IPS-NIHi7 (cell line): ENCODE results near the gene GBF1.

Source experiments
- DNase-seq: peaks from one replicate; pipeline ENCODE4 v3.0.0; 2012; ENCODE audit warnings: mixed read lengths; ENCODE audit errors: extremely low spot score

GBF1 gene

DNA sequence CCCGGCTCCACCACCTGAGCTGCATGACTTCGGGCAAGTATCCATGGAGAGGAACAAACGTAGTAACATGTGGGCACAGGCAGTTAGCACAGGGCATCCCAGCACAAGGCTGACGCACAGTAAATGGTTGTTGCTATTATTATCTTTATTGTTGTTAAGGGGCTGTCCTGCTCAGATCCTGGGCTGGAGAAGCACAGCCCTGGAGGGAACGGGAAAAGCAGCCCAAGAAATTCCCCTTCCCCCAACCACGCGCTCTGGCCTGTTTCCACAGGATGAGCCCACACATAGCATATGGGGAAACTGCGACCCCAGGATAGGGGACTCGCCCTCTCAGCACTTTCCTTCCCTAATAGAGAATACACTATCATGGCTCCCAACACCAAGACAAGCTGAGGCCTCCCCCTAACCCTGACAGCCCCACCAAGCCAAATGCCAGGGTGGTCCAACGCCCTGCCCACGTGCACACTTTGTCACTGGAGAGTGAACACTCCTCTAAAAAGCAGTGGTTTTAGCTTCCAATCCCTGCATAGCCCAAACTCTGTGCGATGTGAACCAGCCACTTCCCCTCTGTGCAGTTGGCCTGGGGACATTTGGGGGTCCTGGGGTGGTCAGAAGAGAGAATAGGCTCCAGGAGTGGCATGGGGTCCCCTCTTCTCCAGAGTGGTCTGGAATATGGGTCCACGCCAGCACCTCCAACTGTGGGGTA is 162.2 kb downstream of the GBF1 start:
- DNase-seq: no peak

- no peak for DNase-seq
Observed at GRCh38 chr10:102408131-102408727, 162.9 kb downstream of the GBF1 start.

DNA sequence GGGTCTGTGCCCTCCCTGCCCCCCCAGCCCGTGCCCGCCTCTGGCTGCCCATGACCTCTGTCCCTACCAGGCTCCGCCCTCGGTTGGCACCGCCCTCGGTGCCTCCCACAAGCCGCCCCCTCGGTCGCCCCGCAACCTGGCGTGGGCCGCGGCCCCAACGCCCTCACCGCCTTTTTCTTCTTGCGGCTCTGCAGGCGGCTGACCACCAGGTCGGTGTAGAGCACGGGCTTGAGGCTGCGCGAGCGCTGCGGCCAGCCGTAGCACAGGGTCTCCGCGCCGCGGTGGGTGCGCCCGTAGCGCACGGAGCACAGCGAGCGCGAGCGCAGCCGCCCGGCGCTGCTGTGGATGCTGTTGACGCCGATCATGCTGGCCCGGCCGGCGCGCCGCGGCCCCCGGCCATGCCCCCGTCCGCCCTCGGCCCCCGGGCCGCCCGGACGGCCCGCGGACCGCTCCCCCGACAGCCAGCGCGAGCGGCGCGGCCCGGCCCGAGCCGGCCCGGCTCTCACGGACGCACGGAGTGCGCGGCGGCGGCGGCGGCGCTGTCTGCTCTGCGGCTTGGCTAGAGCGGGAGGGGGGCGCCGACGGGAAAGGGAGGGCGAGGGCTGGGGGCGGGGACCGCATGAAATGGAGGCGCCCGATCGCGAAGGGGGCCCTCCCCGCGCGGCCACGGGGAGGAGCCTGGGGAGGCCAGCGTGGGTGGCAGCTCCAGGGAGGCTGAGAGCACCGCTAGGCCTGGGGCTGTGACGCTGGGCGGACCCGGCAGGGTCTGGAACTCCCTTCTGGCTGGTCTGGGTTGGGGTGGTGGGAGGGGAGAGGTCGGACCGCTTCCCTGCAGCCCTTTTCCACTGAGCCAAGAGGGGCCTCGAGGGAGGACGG is 163.6 kb downstream of the GBF1 start:
- DNase-seq: peak; percentile 50

DNA sequence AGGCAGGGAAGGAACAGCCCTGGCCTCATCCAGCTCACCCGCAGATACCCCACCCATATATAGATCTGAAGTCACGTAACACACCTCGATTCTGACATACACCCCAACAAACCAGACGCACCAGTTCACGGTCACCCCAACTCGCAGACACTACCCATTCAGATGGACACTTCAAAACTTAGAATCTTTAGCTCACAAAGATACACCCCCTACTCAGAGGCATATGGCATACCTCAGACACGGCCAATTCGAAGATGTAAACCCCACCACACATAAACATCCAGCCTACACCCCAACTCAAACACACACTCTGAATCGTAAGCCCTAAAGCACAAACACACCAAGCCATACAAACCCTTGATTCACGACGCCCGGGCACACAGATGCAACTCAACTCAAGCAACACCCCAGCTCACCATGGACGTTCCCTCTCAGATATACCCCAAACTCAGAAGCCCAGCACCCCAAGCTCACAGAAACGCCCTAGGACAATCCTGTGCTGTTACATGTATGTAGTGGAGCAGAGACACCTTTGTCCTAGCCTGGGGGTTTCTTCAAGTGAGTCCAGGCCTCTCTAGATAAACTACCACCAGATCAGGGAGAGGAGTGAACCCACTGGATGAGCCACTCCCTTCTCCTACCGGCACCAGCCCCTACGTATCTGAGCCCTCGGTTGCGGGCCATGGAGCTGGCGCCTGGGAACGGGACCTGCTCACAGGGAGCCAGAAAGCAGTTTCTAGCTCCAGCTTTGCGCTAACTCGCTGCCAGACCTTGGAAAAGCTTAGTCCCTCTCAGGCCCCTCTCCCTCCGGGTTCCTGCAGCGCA is 164.5 kb downstream of the GBF1 start:
- DNase-seq: peak; percentile 41

GRCh38 chr10:102410429-102411073 is 165.2 kb downstream of the GBF1 start:
- peak; percentile 54 for DNase-seq

DNA sequence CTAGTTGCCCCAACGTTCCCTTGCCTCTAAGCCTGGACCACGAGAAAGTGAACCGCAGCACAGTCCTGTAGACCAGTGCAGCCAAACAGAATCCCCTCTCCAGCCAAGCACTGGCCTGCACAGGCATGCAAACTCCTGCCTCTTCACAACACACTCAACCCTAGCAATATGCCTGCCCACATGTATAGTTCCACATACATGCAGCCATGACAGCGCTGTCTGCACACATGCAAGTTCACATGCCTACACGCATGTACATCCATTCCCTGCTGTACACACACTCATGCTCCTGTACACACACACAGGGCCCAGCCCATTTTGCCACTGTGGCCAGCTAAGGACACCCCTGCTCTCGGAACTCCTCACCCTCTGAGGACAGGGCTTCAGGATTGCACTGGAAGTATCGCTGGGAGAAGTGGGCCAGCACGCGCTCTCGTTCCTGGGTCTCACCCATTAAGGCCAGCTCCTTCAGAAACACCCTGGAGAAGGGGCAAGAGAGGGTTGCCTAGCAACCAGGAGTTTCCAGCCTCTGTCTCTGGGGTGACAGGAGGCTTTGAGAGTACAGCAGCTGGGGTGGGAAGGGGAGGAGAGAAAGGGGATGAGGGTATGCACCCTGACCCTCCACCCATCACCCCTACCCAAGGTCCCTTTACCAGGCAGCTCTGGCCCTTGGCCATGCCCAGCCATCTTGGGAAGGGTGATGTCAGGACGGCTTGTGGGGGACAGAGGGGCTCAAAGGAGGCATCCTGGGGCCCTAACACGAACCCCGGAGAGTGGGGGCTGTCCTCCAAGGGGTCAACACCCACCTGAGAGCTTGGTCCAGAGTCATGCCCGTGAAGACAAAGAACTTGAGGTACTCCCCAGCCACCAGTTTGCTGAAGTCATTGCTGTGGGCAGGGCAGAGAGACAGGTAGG is 166.3 kb downstream of the GBF1 start:
- DNase-seq: no peak

GRCh38 chr10:102412293-102412692 is 167.0 kb downstream of the GBF1 start:
- no peak for DNase-seq

DNA sequence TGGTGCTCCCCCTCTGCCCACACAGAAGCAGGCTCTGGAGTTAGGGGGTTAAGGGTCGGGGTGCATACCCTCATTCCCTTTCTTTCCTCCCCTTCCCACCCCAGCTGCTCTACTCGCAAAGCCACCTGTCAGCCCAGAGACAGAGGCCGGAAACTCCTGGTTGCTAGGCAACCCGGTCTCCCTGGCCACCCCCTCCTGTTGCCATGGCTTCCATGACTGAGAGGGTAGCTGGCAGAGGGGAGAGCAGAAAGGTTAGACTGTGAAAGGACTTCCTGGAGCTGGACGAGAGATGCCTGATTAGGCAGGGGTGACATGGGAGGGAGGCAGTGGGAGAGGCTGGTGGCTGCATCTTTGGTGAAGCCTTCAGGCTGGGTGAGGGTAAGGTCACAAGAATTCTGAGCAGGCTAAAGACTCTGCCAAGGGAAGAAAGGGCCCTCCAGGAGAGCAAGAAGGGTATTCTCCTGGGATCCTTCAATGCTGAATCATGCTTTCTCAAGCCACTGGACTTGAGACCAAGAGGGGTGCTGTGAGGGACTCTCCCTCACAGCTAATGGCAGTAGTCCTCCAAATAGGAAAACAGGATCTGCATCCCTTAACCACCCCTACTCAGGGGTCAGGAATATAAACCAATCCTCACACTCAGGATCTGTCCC is 167.8 kb downstream of the GBF1 start:
- peak; percentile 70 for DNase-seq

GRCh38 chr10:102413806-102414561 is 168.7 kb downstream of the GBF1 start:
- DNase-seq: no peak

GRCh38 chr10:102414749-102415148 is 169.4 kb downstream of the GBF1 start:
- no peak for DNase-seq

GRCh38 chr10:102416283-102416682 is 171.0 kb downstream of the GBF1 start:
- no peak for DNase-seq

GRCh38 chr10:102416695-102417094 is 171.4 kb downstream of the GBF1 start:
- no peak for DNase-seq

DNA sequence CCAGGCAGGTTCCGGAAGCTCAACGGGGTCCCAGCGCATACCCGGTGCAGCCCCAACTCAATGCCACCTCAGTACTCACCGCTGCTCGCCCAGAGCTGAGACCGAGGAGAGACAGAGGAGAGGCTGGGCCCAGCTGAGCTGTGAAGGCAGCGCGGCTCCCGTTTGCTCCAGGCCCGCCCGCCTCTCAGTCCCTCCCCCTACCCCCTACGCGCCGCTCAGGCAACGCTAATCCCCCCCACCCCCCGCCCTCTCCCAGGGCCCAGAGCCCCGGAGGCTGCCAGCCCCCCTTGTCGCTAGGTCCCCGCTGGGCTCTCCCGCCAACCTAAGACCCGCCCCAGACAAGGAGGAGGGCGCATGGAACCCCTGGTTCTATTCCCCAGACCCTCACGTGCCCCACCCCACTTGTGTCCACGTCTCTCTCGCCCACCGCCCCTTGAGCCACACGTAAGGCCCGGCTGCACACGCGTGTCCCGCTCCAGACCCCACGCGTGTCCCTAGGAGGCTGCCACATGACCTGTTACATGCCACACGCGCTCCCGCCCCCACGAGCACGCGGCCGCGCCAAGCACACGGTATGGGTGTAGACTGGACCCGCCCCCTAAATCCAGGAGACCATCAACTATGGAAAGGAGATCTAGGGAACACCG is 173.4 kb downstream of the GBF1 start, which contains the start of gene PSD:
PSD (minus strand) TSS at position 164 of the 647 bp plus-strand sequence. CDS start 1,747 bp downstream, outside the sequence.
- DNase-seq: peak; percentile 69

- peak; percentile 81 for DNase-seq
Observed at GRCh38 chr10:102419269-102420180, 174.2 kb downstream of the GBF1 start.

DNA sequence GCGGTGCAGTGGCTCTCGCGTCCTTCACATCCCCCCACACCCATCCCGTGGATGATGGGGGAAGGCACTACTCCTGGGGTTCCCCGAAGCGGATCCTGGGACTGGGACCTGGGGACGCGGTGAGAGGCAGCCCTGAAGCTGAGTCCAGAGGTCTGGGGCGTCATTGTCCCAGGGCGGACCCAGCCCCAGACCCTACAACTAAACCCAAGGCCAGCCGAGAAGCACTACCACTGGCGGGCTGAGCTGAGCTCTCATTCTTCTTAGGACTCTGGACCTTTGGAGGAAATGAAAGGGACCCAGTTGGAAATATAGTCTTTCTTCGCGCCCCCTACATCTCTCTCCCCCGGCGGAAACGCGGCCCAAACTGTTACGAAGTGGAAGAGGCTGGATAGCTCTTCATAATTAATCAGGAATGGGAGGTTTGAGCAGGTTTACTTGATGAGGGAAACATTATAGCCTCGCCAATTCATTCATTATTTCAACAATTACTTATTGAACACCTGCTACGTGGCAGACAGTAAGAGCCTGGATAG is 174.9 kb downstream of the GBF1 start:
- no peak for DNase-seq

GRCh38 chr10:102420714-102421506 is 175.6 kb downstream of the GBF1 start, which contains the start of gene FBXL15:
TSS of gene FBXL15 (plus strand) at chr10:102420836. CDS start at chr10:102421130, 294 bp downstream.
- DNase-seq: peak; percentile 94
